Gastroesophageal sphincter (tissue), 3 donors: ENCODE measurements around the gene CABP2.

ENCODE experiments used
- CTCF ChIP-seq, 4 experiments: fragments of 200-600 bp in 2 of 4; fragments of 450-650 bp in 2 of 4; sonication (generic) in 1 of 4; IDR thresholded peaks; one replicate each; pipeline ENCODE4 v1.5.1; 2017 to 2019; ENCODE audit warnings: antibody characterized with exemption in 4 of 4, mild to moderate bottlenecking in 2 of 4, moderate library complexity in 2 of 4
- EP300 ChIP-seq: sonication (generic); formaldehyde crosslinking; IDR thresholded peaks from one replicate; pipeline ENCODE4 v1.6.1; 2017; ENCODE audit warnings: antibody characterized with exemption, mild to moderate bottlenecking

GRCh38 chr11:67472882-67473281 lies 50.4 kb downstream of the CABP2 start:
- TF ChIP-seq CTCF (IDR thresholded peaks at IDR 0.05) (no peak), EP300 (no peak)
